Chondrocyte (in vitro differentiated cells): Measurements from ENCODE around the gene PTPRN2. TPM values are rescaled to one million over a fixed set of nuclear protein-coding genes. Genes with fewer than 3 reads are reported as not detected.

Source experiments
- DNase-seq: peaks from one replicate; pipeline ENCODE4 v3.0.0; 2021; ENCODE audit warnings: mixed read lengths, low spot score
- H3K27ac Mint-ChIP-seq: one replicate; pipeline ENCODE4 v1.8.0; 2021; ENCODE audit warnings: mild to moderate bottlenecking, moderate library complexity, mixed read lengths; ENCODE audit not compliant: unreplicated experiment
- H3K27me3 Mint-ChIP-seq: 2 replicates; pipeline ENCODE4 v1.8.0; 2021; ENCODE audit warnings: low read depth, mixed read lengths
- H3K36me3 Mint-ChIP-seq: 2 replicates; pipeline ENCODE4 v1.8.0; 2021; ENCODE audit warnings: low read depth, mixed read lengths
- H3K4me1 Mint-ChIP-seq: 2 replicates; pipeline ENCODE4 v1.8.0; 2021; ENCODE audit warnings: low read depth, mild to moderate bottlenecking, mixed read lengths
- H3K4me3 Mint-ChIP-seq: one replicate; pipeline ENCODE4 v1.8.0; 2021; ENCODE audit warnings: mild to moderate bottlenecking, moderate library complexity, mixed read lengths; ENCODE audit not compliant: unreplicated experiment
- H3K9me3 Mint-ChIP-seq: 2 replicates; pipeline ENCODE4 v1.8.0; 2021; ENCODE audit warnings: low read depth, mixed read lengths
- CTCF ChIP-seq: fragments of 200-600 bp; sonication (generic); IDR thresholded peaks from 2 replicates; pipeline ENCODE4 v1.5.0; 2021; ENCODE audit warnings: antibody characterized with exemption, mild to moderate bottlenecking, moderate library complexity
- total RNA-seq: library from RNA; stranded (reverse); gene quantifications from 3 replicates; pipeline ENCODE4 v1.2.1, GENCODE V29; 2021

The PTPRN2 gene
- total RNA-seq, 1 donor from 2014 or later, result 0.30 TPM

DNA sequence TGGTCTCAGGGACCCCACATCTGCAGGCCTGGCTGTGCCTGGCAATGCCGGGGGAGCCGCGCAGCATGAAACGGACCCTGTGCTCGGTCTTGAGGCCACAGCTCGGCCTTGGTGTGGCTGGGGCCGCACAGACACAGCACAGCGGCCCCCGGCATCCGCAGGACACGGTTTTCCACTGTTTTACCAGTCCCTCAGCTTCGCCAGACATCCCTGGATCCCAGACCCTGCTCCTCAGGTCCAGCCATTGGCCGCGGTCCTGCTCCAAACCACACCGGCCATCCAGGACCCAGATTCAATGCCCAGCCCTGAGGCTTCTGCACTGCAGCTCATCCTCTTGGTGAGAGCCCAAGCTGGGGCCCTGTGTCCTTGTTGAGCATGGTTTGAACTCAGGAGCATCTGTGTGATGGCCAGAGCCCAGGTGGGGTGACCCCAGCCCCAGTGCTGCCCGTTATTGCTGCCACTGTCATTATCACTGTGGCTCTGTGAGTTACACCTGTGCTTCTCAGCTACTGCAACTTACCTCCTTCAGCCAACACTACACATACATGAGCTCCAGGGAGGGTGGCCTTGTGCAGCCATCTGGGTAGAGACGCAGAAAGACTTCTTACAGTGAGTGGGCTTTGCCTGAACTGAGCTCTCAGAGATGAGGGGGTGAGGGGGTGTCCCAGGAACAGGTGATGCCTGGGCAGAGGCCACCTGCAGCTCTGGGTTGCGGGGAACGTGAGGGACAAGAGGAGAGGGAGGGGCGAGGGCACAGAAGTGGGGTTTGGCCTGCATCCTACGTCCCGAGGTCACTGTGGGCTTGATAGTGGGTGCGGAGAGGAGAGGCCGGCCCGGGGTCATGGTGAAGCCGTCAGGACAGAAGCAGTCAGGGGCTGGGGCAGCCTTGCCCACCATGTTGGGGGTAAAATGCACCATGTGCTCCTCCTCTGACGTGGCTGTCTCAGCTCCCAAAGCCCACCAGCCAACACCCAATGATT is 567.6 kb downstream of the PTPRN2 start:
- peaks cover 3% of the 10 kb centered on the region for H3K27me3 Mint-ChIP-seq
- no peak for DNase-seq
- H3K27ac Mint-ChIP-seq, result no peak overlapping the region
- no peaks in the 10 kb centered on the region for H3K36me3 Mint-ChIP-seq
- no peaks in the 10 kb centered on the region for H3K4me1 Mint-ChIP-seq
- H3K4me3 Mint-ChIP-seq, result no peak overlapping the region
- H3K9me3 Mint-ChIP-seq, result no peaks in the 10 kb centered on the region
- TF ChIP-seq CTCF, result no peak

GRCh38 chr7:158018971-158019645 is 568.5 kb downstream of the PTPRN2 start:
- no peak overlapping the region for H3K4me3 Mint-ChIP-seq
- TF ChIP-seq CTCF, result no peak
- no peaks in the 10 kb centered on the region for H3K36me3 Mint-ChIP-seq
- no peak overlapping the region for H3K27ac Mint-ChIP-seq
- no peaks in the 10 kb centered on the region for H3K4me1 Mint-ChIP-seq
- peaks cover 3% of the 10 kb centered on the region for H3K27me3 Mint-ChIP-seq
- no peak for DNase-seq
- no peaks in the 10 kb centered on the region for H3K9me3 Mint-ChIP-seq

GRCh38 chr7:158018098-158018762 is 569.4 kb downstream of the PTPRN2 start:
- Mint-ChIP-seq H3K27ac (no peak overlapping the region), H3K4me1 (no peaks in the 10 kb centered on the region), H3K27me3 (peaks cover 3% of the 10 kb centered on the region), H3K9me3 (no peaks in the 10 kb centered on the region), H3K4me3 (no peak overlapping the region), H3K36me3 (no peaks in the 10 kb centered on the region)
- no peak for DNase-seq
- no peak for TF ChIP-seq CTCF

DNA sequence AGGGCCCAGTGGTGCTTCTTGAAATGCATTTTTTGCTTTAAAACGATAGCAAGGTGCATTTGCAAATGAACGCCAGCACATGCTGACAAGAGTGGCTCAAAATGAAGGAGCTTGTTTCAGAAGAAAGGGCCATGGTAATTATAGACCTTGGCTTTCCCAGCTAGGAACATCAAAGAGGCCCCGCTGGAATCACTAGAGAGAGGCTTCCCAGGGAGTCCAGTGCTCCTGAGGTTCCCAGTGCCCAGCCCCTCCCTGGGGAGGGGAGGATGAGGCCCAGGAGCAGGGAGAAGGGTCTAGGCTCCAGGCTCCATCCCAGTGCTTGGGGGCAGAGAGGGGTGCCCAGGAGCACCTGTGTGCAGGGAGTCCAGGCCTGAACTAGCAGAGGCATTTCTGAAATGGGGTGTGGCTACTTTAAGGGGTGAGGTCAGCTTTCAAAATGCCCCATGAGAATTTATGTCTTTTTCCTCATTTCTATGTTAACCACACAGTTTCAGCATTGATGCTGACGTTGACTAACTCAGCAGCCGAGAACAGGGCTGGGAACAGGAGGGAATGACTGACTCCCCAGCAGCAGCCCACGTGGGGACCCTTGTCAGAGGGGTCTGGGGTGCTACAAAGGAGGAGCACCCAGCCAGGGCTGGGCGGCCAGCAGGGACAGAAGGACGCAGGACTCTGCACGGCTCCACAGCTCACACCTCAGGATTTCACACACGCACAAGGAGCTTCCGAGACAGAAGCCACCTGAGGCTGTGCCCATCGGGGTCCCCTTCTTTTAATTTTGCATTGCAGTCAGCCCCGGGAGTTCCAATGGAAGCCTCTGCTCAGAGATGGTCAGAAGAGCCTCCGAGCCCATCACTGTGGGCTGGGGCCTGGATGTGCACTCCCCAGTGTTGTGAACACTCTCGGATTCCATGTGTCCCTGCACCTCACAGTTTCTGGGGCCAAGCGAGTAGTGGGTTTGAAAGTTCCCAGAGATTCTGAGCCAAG is 570.2 kb downstream of the PTPRN2 start:
- Mint-ChIP-seq H3K36me3 (no peaks in the 10 kb centered on the region), H3K9me3 (no peaks in the 10 kb centered on the region), H3K4me3 (no peak overlapping the region), H3K27ac (no peak overlapping the region), H3K27me3 (peaks cover 3% of the 10 kb centered on the region), H3K4me1 (no peaks in the 10 kb centered on the region)
- TF ChIP-seq CTCF, result no peak
- no peak for DNase-seq
